Osteocyte (in vitro differentiated cells): ENCODE measurements around the gene RGMA. TPM values are rescaled to one million over a fixed set of nuclear protein-coding genes. Genes with fewer than 3 reads are reported as not detected.

Experiments
- DNase-seq: peaks from one replicate; pipeline ENCODE4 v3.0.0; 2021; ENCODE audit warnings: mixed read lengths; ENCODE audit not compliant: unreplicated experiment; ENCODE audit errors: extremely low spot score
- H3K27ac Mint-ChIP-seq: one replicate; pipeline ENCODE4 v1.8.0; 2021; ENCODE audit warnings: mild to moderate bottlenecking, mixed read lengths; ENCODE audit not compliant: unreplicated experiment
- H3K27me3 Mint-ChIP-seq: one replicate; pipeline ENCODE4 v1.8.0; 2021; ENCODE audit warnings: mixed read lengths; ENCODE audit not compliant: unreplicated experiment
- H3K36me3 Mint-ChIP-seq: one replicate; pipeline ENCODE4 v1.8.0; 2021; ENCODE audit warnings: mixed read lengths; ENCODE audit not compliant: unreplicated experiment
- H3K4me1 Mint-ChIP-seq: one replicate; pipeline ENCODE4 v1.8.0; 2021; ENCODE audit warnings: mixed read lengths; ENCODE audit not compliant: unreplicated experiment
- H3K4me3 Mint-ChIP-seq: one replicate; pipeline ENCODE4 v1.8.0; 2021; ENCODE audit warnings: mild to moderate bottlenecking, moderate library complexity, mixed read lengths; ENCODE audit not compliant: unreplicated experiment
- H3K9me3 Mint-ChIP-seq: one replicate; pipeline ENCODE4 v1.8.0; 2021; ENCODE audit warnings: mixed read lengths; ENCODE audit not compliant: unreplicated experiment
- total RNA-seq: library from RNA; stranded (reverse); gene quantifications from 2 replicates; pipeline ENCODE4 v1.2.1, GENCODE V29; 2021
- TF ChIP-seq, protein P1 (sequence below): fragments of 200-600 bp; sonication (generic); IDR thresholded peaks from 2 replicates; pipeline ENCODE4 v1.5.0; 2021; ENCODE audit warnings: antibody characterized with exemption, mild to moderate bottlenecking, moderate library complexity

Gene RGMA
- total RNA-seq, 1 donor from 2014 or later = 12.4 TPM

DNA sequence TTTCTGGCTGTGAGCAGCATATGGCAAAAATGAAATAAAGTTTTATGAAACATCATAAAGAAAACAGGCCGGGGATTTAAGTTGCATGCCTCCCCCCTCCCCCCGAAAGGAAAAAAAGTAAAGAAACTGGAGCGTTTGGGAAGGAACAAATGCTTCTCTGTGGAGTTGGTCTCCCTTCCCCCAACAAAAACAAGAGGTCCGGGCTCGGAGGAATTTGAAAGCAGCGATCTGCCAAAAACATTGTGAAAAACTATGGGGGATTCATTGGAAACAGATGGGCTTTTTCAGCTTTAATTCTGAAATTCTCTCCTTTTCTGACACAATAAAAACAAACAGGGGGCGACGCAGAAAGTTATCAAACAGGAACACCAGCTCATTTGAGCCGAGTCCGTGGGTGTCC is 17.0 kb downstream of the RGMA start:
- H3K4me1 Mint-ChIP-seq = peaks cover 45% of the 10 kb centered on the region

DNA sequence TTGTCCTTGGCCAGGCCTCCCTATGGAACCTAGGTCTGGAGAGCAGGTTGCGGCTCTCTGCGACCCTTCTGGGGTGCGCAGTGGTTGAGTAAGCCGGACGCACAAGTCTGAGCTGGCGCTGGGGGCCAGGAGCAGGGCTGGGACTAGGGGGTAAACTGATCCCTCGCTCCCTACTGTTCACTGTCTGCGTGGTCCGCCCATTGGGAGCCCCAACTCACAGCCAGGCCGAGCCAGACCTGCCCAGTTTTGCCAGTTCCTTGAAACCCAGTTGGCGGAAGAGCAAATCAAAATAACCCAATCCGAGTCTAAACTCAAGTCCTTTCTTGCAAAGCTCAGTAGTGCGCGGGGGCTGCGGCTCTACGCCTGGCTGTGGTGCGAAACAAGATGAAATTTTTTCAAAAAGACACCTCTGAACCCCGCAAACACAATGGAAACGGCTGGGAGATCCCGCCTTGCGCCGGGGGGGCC is 17.5 kb downstream of the RGMA start:
- Mint-ChIP-seq H3K4me1 (peaks cover 50% of the 10 kb centered on the region), H3K27ac (peak overlapping the region; percentile 68), H3K36me3 (no peaks in the 10 kb centered on the region), H3K9me3 (no peaks in the 10 kb centered on the region), H3K4me3 (peak overlapping the region; percentile 87), H3K27me3 (peaks cover 15% of the 10 kb centered on the region)
- TF ChIP-seq, protein P1, sequence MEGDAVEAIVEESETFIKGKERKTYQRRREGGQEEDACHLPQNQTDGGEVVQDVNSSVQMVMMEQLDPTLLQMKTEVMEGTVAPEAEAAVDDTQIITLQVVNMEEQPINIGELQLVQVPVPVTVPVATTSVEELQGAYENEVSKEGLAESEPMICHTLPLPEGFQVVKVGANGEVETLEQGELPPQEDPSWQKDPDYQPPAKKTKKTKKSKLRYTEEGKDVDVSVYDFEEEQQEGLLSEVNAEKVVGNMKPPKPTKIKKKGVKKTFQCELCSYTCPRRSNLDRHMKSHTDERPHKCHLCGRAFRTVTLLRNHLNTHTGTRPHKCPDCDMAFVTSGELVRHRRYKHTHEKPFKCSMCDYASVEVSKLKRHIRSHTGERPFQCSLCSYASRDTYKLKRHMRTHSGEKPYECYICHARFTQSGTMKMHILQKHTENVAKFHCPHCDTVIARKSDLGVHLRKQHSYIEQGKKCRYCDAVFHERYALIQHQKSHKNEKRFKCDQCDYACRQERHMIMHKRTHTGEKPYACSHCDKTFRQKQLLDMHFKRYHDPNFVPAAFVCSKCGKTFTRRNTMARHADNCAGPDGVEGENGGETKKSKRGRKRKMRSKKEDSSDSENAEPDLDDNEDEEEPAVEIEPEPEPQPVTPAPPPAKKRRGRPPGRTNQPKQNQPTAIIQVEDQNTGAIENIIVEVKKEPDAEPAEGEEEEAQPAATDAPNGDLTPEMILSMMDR = no peak
- no peak for DNase-seq

More for the DNA sequence above, 17.0 kb downstream of the RGMA start:
- H3K36me3 Mint-ChIP-seq = no peaks in the 10 kb centered on the region
- H3K27ac Mint-ChIP-seq = peak overlapping the region; percentile 68
- no peak for DNase-seq
- no peaks in the 10 kb centered on the region for H3K9me3 Mint-ChIP-seq
- peaks cover 20% of the 10 kb centered on the region for H3K27me3 Mint-ChIP-seq
- peak overlapping the region; percentile 87 for H3K4me3 Mint-ChIP-seq
- TF ChIP-seq, protein P1 = no peak

DNA sequence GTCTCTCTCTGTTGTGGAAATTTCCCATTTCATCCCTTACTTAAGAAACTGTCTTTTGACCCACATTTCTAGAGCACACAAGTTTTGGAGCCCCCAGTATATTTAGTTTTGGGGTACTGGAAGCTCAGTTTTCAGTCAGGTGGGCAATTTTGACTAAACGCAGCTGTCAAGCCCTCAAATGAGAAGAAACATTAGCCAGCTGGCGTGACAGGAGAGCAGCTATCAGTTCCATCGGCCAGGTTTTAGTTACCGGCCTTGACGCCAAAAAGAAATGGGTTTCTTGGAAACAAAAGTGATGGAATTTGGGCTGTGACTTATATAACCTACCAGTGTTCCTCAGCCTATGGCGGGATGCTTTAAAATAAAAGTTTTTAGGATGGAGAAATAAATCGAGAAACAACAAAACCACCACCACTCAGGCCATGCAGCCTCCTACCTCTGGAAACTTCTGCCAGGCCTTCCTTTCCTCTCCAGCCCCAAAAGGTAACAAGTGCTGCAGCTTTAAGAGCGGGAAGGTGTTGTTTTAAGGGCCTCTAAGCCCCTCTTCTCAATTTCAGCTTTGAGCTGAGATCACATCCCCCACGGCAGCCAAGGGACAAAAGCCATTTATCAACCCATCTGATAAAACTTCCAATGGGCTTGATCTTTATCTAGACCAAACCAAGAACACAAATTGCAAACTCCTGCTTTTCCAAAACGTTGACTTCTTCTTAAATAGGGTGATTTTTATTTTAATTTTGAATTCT is 18.3 kb downstream of the RGMA start:
- H3K27ac Mint-ChIP-seq = peak overlapping the region; percentile 68
- H3K4me3 Mint-ChIP-seq = peak overlapping the region; percentile 87
- H3K9me3 Mint-ChIP-seq = no peaks in the 10 kb centered on the region
- DNase-seq = no peak
- H3K27me3 Mint-ChIP-seq = peaks cover 8% of the 10 kb centered on the region
- H3K36me3 Mint-ChIP-seq = no peaks in the 10 kb centered on the region
- TF ChIP-seq, protein P1 = no peak
- peaks cover 50% of the 10 kb centered on the region for H3K4me1 Mint-ChIP-seq

DNA sequence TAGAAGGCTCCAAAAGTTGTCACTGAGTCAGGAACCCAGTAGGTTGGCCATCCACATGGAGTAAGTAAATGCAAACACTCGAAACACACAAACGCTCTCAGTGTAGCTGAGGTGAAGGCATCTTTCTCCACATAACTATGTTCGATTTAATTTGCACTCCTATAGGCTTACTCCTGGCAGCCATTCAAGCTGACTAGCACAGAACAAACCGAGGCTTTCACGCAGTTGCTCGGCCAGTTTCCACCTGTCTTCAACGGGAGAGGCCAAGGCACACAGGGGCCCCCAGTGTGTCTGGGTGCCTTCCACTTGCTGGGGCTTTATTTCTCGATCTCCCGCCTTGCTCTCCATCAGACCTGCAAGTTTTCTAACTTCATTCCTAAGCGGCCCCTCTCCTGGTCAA is 18.9 kb downstream of the RGMA start:
- Mint-ChIP-seq H3K27ac (no peak overlapping the region), H3K36me3 (peaks cover 2% of the 10 kb centered on the region), H3K27me3 (peaks cover 4% of the 10 kb centered on the region), H3K4me1 (peaks cover 50% of the 10 kb centered on the region), H3K4me3 (no peak overlapping the region), H3K9me3 (no peaks in the 10 kb centered on the region)
- TF ChIP-seq, protein P1 = no peak
- DNase-seq = no peak

DNA sequence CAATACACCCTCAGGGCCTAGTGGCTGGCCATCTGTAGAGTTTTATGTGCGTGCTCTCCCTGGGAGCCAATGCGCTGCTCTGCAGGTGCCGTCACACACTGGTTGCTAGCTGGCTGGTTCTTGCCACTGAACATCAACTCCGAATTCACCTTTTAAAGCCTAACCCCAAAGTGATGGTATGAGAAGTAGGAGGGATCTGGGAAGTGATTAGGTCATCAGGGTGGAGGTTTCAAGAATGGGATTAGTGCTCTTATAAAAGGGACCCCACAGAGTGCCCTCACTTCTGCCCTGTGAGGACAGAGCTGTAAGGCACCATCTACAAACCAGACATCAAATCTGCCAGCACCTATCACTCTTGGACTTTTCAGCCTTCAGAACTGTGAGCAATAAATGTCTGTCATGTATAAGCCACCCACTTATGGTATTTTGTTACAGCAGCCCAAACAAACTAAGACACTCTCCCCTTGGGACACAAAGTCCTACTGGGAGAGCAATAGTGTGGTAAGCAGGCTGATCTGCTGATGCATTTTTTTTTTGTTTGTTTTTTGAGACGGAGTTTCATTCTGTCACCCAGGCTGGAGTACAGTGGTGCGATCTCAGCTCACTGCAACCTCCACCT is 20.3 kb downstream of the RGMA start:
- no peak overlapping the region for H3K4me3 Mint-ChIP-seq
- H3K27ac Mint-ChIP-seq = no peak overlapping the region
- H3K9me3 Mint-ChIP-seq = no peaks in the 10 kb centered on the region
- DNase-seq = no peak
- peaks cover 8% of the 10 kb centered on the region for H3K36me3 Mint-ChIP-seq
- TF ChIP-seq, protein P1 = no peak
- peaks cover 50% of the 10 kb centered on the region for H3K4me1 Mint-ChIP-seq
- H3K27me3 Mint-ChIP-seq = no peaks in the 10 kb centered on the region
